HL-60 (cell line): Measurements from ENCODE around the gene C2orf69.
"Not testable (repeated sequence)": the region's sequence is repeated elsewhere in the genome, so short reads cannot be mapped to it uniquely, and the experiment has no call there.

Experiments
- DNase-seq, 2 experiments: peaks; one replicate each; pipeline ENCODE4 v3.0.0-alpha.2; 2010 to 2020; ENCODE audit warnings: low read depth in 1 of 2, low spot score in 1 of 2
- H3K27ac ChIP-seq: fragments of 250-450 bp; sonication (Bioruptor Pico); replicated peaks from 2 replicates; pipeline ENCODE4 v1.5.1; 2020; ENCODE audit warnings: mild to moderate bottlenecking, moderate library complexity
- H3K27me3 ChIP-seq: fragments of 250-450 bp; sonication (Bioruptor Pico); 2 replicates; pipeline ENCODE4 v1.5.1; 2021; ENCODE audit warnings: mild to moderate bottlenecking, moderate library complexity; ENCODE audit not compliant: insufficient read depth, poor library complexity, severe bottlenecking
- H3K4me3 ChIP-seq: replicated peaks from 2 replicates; pipeline ENCODE4 v1.5.1; 2011; ENCODE audit warnings: mild to moderate bottlenecking, control low read depth, low read length; ENCODE audit not compliant: insufficient read depth
- CTCF ChIP-seq: IDR thresholded peaks from one replicate; pipeline ENCODE4 v1.5.1; 2011; ENCODE audit warnings: low read length, control low read depth, inconsistent platforms; ENCODE audit not compliant: insufficient read depth
- GABPA ChIP-seq: IDR thresholded peaks from 2 replicates; pipeline ENCODE4 v1.6.1; 2012; ENCODE audit warnings: low read depth
- POLR2AphosphoS5 ChIP-seq: IDR thresholded peaks from 2 replicates; pipeline ENCODE4 v1.6.1; 2012; ENCODE audit warnings: low read depth
- REST ChIP-seq: IDR thresholded peaks from 2 replicates; pipeline ENCODE4 v1.6.1; 2012; ENCODE audit warnings: low read depth; ENCODE audit not compliant: insufficient replicate concordance
- SPI1 ChIP-seq: IDR thresholded peaks from 2 replicates; pipeline ENCODE4 v1.6.1; 2012; ENCODE audit warnings: low read depth, mild to moderate bottlenecking, borderline replicate concordance

C2orf69 gene

GRCh38 chr2:199907008-199907714 lies 3.9 kb upstream of the C2orf69 start:
- TF ChIP-seq CTCF (no peak), SPI1 (no peak), POLR2AphosphoS5 (no peak), REST (no peak), GABPA (no peak)
- H3K27ac ChIP-seq, result no peak overlapping the region
- no peak overlapping the region for H3K4me3 ChIP-seq
- DNase-seq, result no peak
- H3K27me3 ChIP-seq, result no peaks in the 10 kb centered on the region

- peak overlapping the region; percentile 86 for H3K27ac ChIP-seq
- peak in 1 of 2 experiments; percentile 2 for DNase-seq
- TF ChIP-seq POLR2AphosphoS5 (no peak), GABPA (no peak), REST (no peak), CTCF (no peak), SPI1 (no peak)
- H3K27me3 ChIP-seq, result no peaks in the 10 kb centered on the region
- peak overlapping the region; percentile 29 for H3K4me3 ChIP-seq
Measured at GRCh38 chr2:199910338-199911051, 598 bp upstream of the C2orf69 start.

- DNase-seq, result no peak
- H3K4me3 ChIP-seq, result peak overlapping the region; percentile 68
- H3K27me3 ChIP-seq, result no peaks in the 10 kb centered on the region
- H3K27ac ChIP-seq, result peak overlapping the region; percentile 99
- TF ChIP-seq REST (no peak), SPI1 (no peak), POLR2AphosphoS5 (no peak), CTCF (no peak), GABPA (no peak)
Measured at GRCh38 chr2:199911877-199912161, 726 bp downstream of the C2orf69 start.

GRCh38 chr2:199912553-199913114 lies 1.5 kb downstream of the C2orf69 start:
- peak overlapping the region; percentile 99 for H3K27ac ChIP-seq
- DNase-seq, result not testable (repeated sequence)

More at GRCh38 chr2:199912553-199913114, 1.5 kb downstream of the C2orf69 start:
- H3K4me3 ChIP-seq, result peak overlapping the region; percentile 68
- H3K27me3 ChIP-seq, result not testable (repeated sequence)
